OCI-M2 (cell line): ENCODE measurements around the gene C15orf39.
"Not testable (repeated sequence)": the region's sequence is repeated elsewhere in the genome, so short reads cannot be mapped to it uniquely, and the experiment has no call there.

Source experiments
- DNase-seq: peaks from one replicate; lab custom pipeline; 2025; ENCODE audit not compliant: unreplicated experiment; lab: John Stamatoyannopoulos, UW

The C15orf39 gene

DNA sequence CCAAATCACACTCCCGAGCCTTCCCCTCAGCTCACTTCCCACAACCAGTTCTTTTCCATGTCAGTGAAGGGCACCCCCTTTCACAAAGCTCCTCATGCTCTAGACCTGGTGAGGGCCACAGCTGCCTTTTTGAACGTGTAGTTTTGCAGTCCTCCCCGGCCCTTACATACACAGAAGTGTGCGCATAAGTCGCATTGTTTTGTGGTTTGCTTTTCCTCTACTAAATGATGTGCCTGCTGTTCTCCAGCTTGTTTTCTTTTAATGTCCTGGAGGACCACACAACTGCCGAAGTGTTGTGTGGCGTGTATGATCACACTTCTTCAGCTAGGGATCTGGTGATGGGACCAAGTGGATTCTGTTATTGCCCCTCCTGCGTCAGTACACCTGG, 7.6 kb downstream of the C15orf39 start:
- DNase-seq, result no peak

DNA sequence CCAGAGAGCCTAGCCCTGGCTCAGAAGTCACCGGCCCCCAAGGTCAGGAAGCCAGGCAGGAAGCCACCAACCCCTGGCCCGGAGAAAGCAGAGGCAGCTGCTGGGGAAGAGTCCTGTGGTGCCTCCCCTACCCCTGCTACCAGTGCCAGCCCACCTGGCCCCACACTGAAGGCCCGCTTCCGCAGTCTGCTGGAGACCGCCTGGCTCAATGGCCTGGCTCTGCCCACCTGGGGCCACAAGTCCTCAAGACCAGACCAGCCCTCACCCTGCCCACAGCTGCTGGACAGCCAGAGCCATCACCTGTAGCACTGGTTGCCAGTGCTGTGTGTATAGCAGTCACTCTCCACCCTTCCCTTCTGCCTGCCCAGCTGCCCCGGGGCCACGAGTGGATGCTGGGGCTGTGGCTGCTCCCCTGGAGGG, 9.1 kb downstream of the C15orf39 start:
- no peak for DNase-seq

DNA sequence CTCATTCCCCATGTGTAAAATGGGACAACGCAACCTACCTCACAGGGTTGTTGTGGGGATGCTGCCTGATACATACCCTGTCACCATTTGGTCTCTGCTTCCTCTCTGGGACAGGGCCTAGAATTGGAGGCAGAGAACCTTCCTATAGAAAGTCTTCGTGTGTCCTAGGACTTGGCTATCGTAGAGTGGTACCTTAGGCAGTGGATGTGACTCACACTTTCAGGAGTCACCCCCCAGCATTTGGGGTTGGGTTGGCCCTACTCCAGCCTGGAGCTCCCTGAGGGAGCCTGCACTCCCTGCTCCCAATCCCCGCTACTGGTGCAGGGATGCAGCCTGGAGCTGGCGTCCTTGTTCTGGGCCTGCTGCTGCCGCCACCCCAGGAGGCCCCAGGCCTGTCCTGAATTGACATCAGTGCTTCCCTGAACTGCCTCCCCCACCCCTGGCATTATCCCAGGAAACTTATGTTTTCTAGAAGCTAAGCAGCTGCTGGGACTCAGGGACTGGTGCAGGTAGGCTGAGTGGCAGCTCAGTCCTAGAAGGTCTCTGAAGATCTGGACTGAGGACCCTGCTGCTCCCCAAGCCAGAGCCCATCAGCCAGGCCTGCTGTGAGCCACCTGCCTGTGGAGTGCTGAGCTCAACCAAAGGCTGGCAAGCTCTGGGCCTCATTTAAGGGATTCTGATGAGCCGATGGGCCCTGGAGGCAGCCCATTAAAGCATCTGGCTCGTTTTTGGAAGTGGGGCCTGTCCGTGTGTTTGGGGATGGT, 9.9 kb downstream of the C15orf39 start:
- no peak for DNase-seq

DNA sequence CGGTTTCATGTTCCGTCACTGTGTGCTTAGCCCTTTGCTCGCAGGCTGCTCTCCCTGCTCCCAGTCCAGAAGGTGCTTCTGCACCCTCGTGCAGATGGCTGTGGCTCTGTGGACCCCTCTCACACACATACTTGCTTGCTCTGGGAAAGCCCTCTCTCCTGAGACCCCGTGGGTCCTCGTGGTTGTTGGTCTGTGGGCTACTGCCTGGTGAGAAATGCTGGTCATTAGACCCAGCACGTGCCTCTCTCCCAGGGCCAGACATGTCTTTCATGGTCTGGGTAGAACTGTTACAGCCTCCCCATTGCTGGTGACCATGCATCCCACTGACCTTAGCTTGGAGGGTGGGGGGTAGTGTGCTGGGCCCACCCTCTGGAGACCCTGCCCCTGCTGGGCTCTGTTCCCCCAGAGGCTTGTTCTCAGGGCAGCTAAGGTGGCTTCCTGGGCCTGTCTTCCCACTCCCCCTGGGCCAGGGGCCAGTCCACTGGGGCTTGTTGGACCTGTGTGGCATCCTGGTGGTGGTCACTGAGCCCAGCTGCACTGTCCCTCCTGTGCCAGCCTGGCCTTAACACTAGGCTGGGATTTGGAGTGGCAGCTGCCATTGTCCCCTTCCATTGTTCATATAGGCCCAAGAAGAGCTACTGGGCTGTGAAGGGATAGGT, 10.6 kb downstream of the C15orf39 start:
- no peak for DNase-seq

DNA sequence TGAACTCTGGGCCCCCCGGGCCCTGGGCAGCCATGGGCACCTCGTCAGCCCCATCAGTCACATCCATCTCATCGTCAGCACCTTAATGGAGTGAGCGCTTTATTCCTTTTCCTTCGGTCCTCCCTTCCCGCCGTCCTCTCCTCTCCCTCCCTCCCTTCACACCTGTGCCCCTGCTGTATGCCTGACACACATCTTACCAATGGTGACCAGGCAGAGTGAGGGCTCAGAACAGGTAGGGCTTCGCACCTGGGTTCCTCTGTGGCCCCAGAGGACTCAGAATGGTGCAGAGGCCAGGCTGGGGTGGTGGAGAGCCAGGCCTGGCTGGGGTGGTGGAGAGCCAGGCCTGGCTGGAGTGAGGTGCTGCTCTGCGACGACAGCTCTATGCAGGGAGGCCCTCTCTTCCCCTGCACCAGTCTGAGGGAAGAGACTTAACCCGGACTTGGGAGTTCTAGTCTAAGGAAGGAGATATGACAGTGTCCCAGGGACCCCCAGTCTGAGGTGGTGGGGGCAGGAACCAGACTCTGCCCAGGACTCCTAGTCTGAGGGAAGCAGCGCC, 11.6 kb downstream of the C15orf39 start:
- DNase-seq, result no peak

DNA sequence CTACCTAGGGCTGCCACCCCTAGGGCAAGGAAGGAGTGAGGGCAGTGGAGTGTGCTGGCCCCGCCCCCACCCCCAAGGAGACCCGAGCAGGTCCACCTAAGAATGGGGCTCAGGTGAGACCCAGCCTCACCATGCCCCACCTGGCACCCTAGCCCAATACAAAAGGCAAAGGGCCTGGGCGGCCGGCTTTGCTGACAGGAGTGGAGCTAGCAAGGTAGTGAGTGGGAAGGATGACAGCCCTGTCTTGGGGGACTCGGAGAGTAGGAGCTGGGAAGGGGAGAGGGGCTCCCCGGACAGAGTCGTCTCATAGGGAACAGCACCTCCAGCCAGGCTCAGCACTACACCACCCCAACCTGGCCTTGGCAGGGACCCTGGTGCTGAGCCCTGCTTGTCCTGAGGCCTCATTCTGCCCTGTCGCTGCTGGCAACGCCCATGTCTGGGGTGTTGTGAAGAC, 12.1 kb downstream of the C15orf39 start:
- DNase-seq, result no peak

DNA sequence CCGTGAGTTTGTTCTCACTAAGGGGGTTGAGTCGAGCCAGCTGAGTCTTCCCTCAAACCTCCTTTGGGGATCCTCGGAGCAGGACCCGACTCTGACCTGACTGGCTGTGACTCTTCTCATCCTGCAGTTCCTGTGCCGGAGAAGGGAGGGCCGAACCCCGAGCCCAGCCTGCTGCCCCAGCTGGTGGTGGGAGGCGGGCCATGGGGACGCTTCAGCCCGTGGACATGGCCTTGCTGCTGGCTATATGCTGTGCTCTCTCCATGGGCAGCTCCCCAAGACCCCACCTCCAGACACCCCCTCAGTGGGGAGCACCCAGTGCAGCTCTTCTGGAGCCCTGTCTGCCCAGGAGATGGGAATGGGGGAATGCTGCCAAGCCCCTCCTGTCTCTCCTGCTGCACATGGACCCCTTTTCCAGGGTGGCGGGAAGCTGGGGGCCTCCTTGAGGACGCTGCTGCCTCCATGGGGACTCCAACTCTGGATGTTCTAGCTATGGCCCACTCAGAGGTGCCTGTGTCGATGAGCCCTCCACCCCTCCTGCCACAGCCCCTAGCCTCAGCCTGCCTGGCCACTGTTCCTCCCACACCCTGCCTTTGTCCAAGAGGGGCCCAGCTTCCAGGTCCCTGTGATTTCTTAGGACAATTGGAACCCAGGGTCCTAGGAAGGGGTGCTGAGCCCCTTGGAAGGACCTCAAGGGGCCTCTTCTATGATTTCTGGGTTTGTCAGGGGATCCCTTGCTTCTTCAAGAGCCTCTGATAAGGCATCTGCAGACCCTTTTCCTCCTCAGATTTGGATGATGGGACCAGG, 12.8 kb downstream of the C15orf39 start:
- no peak for DNase-seq

DNA sequence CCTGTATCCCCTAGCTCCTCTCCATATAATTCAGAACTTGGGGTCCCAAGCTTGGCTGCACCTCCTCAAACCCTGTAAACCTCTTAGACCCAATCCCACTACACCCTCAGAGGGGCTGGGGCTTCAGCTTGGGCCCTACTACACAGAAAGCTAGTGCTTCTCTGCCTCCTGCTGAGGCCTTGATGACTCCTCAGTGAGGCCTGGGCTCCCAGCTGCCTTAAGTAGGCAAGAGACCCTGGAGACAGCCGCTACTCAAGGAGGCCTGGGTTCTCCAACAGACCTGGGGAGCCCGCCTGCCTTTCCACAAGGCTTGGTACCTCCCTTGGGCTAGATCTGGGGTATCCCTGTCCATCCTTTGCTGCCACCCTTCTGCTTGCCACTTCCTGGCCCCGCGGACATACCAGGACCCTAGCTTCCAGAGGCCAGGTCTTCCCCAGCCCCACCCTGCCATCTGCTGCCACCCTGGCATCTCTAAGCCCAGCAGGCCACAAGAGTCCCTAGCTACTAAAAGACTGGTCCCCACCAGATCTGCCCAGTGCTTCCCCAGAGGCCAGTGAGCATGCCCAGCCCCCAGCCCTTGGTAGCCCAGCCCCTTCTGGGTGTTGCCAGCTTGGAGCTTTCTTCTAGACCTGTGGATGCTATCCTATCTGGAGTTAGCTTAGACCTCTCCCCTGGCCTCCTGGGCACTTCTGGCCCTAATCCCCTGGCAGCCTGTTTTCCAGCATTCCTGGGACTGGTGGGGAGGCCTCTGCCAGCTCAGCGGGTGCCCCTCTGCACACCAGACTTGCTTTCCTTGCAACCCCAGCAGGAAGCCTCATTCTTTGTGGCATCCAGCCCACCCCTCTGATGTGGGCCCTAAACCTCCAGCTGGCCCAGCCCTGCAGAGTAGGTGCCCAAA, 13.7 kb downstream of the C15orf39 start:
- DNase-seq, result no peak

DNA sequence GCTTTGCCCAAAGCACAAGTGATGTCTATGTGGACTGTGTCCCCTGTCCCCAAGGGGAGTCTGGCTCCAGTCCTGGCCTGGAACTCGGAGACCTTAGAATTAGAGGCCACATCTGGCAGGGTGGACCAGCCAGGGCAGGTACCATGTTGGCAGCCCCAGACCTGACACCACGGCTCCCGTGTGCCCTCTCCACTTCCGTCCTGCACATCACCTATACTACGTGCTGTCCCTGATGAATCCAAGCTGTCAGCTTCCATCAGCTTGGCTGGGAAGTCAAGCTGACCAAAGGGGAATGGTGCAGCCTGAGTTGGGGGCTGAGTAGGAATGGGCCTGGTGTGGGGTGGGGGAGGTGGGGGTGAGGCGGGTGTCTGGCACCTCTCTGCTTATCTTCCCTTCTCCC, 15.3 kb downstream of the C15orf39 start:
- no peak for DNase-seq

DNA sequence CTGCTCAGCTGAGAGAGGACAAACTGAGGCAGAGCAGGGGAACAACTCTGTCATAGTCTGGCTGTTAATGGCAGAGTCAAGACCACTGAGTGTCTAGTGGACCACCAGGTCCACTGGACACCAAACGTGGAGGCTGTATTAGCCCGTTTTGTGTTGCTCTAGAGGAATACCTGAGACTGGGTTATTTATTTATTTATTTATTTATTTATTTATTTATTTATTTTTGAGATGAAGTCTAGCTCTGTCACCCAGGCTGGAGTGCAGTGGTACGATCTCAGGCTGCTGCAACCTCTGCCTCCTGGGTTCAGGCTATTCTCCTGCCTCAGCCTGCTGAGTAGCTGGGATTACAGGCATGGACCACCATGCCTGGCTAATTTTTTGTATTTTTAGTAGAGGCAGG, 15.9 kb downstream of the C15orf39 start:
- not testable (repeated sequence) for DNase-seq

DNA sequence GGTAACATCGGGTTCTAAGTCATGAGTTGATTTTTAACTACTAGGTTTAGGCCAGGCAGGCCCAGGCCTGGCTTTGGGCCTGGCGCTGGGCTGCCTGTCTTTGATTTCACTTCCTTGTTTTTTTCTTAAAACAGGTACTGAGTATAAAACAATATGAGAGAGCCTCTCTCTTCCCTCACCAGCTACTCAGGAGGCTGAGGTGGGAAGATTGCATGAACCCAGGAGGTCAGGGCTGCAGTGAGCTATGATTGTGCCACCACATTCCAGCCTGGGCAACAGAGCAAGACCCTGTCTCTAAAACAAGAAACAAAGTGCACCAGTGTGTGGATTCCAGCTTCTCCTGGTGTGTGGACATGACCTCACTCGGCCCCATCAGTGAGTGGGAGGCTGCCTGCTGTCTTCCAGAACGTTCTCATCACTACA, 17.8 kb downstream of the C15orf39 start:
- not testable (repeated sequence) for DNase-seq

DNA sequence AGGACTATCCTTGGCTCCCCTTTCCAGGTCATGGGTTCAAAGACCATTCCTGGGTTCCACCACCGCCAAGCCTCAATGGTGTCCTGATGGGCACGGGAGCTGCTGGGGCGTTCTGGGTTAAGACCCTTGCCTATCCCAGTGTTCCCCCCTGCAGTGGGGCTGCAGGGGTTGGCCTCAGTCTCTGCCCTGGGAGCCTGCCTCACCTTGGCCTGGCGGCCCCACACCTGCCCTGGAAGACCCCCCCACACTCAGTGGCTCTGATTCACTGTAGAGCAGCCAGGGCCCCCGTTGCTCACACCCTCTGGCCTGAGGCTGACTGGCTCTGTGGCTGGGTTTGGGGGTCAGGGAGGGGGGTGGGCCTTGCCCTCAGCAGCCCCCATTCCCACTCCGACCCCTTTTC, 22.0 kb downstream of the C15orf39 start:
- no peak for DNase-seq

DNA sequence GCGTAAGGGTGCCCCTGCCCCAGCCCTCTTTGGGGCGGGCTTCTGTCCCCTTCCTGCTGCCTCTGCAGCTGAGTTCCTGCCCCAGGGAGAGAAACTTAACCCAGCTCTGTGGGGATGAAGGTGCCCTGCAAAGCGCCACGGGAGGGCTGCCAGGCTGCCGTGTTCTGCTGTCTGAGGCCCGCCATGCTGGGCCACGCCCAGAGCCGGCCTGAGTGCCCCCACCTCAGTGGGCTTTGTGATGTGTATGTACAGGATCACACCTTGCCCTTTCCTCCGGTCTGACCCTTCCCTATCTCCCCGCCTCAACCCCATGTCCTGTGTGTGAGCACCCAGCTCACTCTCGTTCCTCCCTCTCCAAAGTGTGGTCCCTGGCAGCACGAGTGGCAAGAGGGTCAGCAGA, 22.6 kb downstream of the C15orf39 start:
- no peak for DNase-seq

DNA sequence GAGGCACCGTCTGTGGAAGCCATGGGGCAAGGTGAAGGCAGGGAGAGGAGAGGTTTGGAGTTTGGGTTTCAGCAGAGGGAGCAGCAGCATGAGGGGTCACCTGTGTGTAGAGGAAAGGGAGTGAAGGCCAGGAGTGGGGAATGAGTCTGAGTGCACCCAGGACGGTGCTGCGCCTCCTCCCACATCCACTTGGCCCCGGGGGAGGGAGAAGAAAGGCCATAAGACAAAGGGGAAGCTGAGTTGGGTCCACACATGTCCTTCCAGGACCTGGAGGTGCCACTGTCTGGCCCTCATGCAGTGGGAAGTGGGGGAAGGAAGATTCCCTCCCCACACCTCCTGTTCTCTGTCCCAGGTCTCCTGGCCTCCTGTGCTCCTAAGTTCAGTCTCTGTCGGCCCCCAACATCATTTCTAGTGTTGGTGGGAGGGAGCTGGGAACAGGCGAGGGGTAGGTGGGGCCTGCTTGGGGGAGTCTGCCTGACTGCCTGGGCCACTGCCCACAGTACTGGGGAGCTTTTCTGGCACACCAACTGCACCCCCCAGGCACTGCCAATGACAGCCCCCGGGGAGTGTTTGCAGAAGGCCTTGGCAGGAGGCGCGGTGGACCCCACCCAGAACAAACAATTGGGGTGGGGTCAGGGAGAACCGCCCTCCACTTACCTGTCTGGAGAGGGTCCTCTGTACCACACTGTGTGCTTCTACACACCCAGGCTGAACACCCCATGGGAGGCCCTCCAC, 23.6 kb downstream of the C15orf39 start:
- DNase-seq, result not testable (repeated sequence)

DNA sequence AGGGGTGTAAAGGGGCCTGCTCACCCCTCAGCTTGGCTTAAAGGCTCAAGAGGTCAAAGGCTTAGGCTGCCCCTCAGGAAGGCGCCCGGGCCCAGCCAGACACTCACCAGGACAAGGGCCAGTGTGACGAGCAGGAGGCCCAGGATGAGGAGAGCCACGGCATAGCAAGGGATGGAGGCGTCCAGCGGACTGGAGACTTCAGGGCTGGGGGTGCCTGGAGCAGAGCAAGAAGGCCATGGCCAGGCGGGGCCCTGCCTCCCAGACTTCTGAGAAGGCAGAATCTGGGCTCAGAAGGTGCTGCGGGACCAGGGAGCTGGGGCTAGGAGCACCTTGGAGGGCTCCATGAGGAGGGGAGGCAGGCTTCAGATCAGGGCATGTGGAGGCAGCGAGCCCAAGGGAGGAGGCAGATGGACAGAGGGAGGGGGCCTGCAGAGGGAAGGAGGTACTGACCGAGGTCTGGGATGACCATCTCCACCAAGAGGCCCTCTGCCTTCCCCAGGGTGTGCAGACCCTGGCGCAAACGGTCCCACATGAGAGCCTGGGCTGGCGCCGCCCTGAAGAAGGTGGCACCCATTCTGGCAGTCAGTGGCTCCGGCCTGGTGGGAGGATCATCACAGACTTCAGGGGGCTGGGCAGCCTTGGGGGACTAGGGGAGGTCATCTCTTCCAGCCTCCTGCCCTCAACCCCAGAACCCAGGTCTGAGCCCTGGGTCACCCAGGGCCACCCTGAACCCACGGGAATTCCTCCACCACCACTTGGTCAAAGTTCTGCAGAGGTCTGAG, 24.5 kb downstream of the C15orf39 start:
- no peak for DNase-seq

DNA sequence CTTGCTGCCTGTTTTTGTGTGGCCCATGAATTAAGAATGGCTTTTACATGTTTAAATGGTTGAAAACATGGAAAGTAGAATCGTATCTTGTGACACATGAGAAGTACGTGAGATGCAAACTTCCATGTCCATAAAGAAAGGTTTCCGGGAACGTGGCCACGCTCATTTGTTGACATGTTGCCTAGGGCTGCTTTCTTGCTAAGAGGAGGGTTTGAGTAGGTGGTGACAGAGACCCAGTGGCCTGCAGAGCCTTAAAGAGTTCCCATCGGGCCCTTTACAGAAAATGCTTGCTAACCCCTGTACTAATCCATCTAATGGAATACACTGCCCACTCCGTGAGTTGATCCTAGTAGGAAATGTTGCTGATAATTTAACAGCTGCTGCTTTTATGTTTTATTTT, 25.4 kb downstream of the C15orf39 start:
- DNase-seq, result not testable (repeated sequence)

DNA sequence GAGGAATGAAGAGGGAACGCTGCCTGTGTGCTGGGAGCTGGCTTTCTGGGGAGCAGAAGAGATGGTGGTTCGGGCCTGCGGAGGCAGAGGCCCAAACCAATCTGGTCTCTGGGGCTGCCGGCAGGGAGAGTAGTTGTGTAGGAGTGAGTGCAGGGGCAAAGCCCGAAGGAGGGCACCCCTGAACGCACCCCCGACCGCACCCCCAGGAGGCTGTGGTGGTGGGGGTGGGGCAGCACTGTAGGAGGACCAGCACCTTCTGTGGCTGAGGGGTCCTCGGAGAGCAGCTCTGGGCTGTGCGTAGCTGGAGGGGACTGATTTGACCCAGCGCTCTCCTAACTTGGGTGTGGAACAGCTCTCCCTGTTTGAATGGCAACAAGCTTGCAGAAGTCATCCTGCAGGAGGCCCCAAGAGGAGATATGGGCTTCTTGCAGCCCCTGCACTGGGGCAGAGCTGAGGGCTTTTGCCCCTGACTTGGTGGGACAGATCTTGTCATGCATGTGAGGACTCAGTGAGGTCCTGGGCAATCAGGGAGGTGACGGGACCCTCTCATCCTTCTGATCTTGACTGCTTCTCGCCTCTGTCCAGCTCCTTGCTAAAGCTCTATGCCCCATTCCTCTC, 26.1 kb downstream of the C15orf39 start:
- DNase-seq, result no peak

DNA sequence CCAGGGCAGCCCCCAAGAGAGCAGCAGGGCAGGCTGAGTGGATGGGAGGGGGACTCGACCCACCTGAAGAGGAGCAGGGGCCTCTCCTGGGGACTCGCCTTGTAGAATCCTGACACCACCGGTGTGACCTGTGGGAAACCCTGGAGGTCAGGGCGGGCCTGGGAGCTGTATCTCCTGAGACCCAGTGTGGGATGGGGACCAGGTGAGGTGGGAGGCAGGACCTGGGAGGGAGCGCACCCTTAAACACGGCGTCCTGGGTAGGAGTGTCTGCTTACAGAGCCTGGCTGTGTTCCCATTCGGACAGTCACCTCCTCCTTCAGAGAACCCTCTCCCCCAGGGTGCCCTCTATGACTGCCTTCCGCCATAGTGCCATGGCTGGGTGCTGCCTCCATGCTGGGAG, 27.1 kb downstream of the C15orf39 start:
- no peak for DNase-seq
